Mammary epithelial cell (primary cell): ENCODE measurements around the gene SEMG2.

Source experiments
- EZH2 ChIP-seq: IDR thresholded peaks from 2 replicates; pipeline ENCODE4 v1.6.1; 2012; ENCODE audit warnings: low read length, inconsistent platforms, borderline replicate concordance
- TF ChIP-seq, protein P1 (sequence below), 2 donors: IDR thresholded peaks in 1 of 2; conservative IDR thresholded peaks in 1 of 2; 2 replicates each; pipeline ENCODE4 v1.5.1; 2011 to 2012; ENCODE audit warnings: inconsistent platforms in 2 of 2, low read length in 2 of 2, mild to moderate bottlenecking in 2 of 2, control low read depth in 1 of 2, low read depth in 1 of 2; ENCODE audit not compliant: insufficient read depth in 1 of 2; ENCODE audit errors: extremely low read depth in 1 of 2

DNA sequence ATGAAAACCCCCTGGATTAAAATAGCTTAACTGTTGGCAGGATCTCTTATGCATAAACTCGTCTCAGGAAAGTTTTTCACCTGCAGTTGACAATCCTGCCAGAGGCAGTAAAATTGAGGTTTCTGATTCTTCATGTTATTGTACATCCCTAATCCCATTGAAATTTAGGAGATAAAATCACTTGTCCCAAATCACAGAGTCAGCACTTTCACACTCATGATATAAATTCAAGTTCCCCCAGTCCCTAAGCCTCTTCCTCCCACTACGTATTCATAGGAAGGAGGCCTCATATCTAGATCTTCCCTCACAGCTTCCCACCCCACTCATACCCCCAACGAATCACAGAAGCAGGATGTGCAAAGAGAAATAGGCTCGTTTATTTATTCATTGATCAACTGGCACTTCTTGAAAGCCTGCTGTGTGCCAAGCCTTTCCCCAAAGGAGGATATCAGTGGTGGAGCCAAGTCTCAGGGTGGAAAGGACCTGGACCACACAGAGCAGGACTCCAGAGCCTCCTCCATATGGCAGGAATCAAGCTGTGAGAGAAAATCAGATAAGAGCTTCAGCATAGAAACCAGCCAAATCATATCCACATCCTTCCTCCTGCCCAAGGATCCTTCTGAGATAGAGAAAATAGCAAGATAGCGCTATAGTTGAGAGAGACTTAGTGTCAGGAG lies 30.8 kb downstream of the SEMG2 start:
- TF ChIP-seq, protein P1, sequence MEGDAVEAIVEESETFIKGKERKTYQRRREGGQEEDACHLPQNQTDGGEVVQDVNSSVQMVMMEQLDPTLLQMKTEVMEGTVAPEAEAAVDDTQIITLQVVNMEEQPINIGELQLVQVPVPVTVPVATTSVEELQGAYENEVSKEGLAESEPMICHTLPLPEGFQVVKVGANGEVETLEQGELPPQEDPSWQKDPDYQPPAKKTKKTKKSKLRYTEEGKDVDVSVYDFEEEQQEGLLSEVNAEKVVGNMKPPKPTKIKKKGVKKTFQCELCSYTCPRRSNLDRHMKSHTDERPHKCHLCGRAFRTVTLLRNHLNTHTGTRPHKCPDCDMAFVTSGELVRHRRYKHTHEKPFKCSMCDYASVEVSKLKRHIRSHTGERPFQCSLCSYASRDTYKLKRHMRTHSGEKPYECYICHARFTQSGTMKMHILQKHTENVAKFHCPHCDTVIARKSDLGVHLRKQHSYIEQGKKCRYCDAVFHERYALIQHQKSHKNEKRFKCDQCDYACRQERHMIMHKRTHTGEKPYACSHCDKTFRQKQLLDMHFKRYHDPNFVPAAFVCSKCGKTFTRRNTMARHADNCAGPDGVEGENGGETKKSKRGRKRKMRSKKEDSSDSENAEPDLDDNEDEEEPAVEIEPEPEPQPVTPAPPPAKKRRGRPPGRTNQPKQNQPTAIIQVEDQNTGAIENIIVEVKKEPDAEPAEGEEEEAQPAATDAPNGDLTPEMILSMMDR (conservative IDR thresholded peaks at IDR 0.05 in 1 of 2, IDR thresholded peaks at IDR 0.05 in 1 of 2; ENCODE audit: extremely low read depth in 1 of 2, insufficient read depth in 1 of 2, low read depth in 1 of 2, low read length in 2 of 2) = no peak
- TF ChIP-seq EZH2 = no peak
